SK-N-MC (cell line): ENCODE results near the gene PIK3R5.

ENCODE experiments used
- EZH2 ChIP-seq: fragments of 200-600 bp; sonication (generic); IDR thresholded peaks from one replicate; pipeline ENCODE4 v1.6.1; 2017; ENCODE audit warnings: antibody characterized with exemption
- FOXP2 ChIP-seq: optimal IDR thresholded peaks from 2 replicates; pipeline ENCODE3; 2011; ENCODE audit warnings: mild to moderate bottlenecking, moderate library complexity; ENCODE audit not compliant: insufficient read depth; ENCODE audit errors: extremely low read length, control extremely low read depth
- POLR2AphosphoS5 ChIP-seq: IDR thresholded peaks from 2 replicates; pipeline ENCODE4 v1.6.1; 2012; ENCODE audit warnings: mild to moderate bottlenecking, low read depth, low read length, borderline replicate concordance

DNA sequence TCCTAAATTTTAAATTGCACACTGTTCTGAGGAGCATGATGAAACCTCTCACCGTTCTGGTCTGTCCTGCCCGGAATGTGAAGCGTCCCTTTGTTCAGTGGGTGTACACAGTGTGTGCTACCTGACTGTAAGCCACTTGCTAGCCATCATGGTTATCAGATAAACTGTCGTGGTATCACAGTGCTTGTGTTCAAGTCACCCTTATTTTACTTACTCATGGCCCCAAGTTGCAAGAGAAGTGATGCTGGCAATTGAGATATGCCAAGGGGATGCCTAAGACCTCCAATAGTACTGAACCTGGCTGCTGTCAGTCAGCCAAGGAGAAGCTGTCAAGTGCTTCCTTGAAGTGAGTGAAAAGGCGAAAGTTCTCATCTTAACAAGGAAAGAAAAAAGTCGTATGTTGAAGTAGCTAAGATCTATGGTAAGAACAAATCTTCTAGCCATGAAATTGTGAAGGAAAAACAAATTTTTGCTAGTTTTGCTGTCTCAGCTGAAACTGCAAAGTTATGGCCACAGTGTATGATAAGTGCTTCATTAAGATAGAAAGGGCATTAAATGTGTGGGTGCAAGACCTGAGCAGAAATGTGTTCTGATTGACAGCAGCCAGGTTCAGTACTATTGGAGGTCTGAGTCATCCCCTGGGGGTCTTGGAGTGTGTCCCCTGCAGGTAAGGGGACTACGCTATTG lies 103.9 kb downstream of the PIK3R5 start:
- TF ChIP-seq EZH2 = no peak
- no peak for TF ChIP-seq POLR2AphosphoS5
- no peak for TF ChIP-seq FOXP2
